Breast epithelium (tissue), 3 donors: ENCODE results near the gene METTL16.

Source experiments
- CTCF ChIP-seq, 3 donors: fragments of 450-650 bp; IDR thresholded peaks; one replicate each; pipeline ENCODE4 v1.5.1; 2016 to 2017; ENCODE audit warnings: antibody characterized with exemption in 3 of 3, mild to moderate bottlenecking in 3 of 3, moderate library complexity in 3 of 3
- POLR2AphosphoS5 ChIP-seq, 3 donors: sonication (generic); formaldehyde crosslinking; IDR thresholded peaks; one replicate each; pipeline ENCODE4 v1.6.1; 2017; ENCODE audit warnings: antibody characterized with exemption in 3 of 3

- TF ChIP-seq CTCF (IDR thresholded peaks at IDR 0.05) (no peak), POLR2AphosphoS5 (IDR thresholded peaks at IDR 0.05) (no peak)
Measured at GRCh38 chr17:2474371-2474770, 37.3 kb downstream of the METTL16 start.
